Loucy (cell line): ENCODE data around the gene SARM1.

ENCODE experiments used
- H2AFZ ChIP-seq: fragments of 200-600 bp; sonication (generic); 2 replicates; pipeline ENCODE4 v1.6.0; 2016; ENCODE audit warnings: antibody characterized with exemption, mild to moderate bottlenecking, low read length, moderate library complexity
- H3F3A ChIP-seq: fragments of 200-600 bp; 2 replicates; pipeline ENCODE4 v1.6.0; 2016; ENCODE audit warnings: antibody characterized with exemption, low read depth, mild to moderate bottlenecking
- H3K27me3 ChIP-seq: fragments of 200-600 bp; sonication (generic); 2 replicates; pipeline ENCODE4 v1.6.1; 2014; ENCODE audit warnings: low read length, mild to moderate bottlenecking; ENCODE audit not compliant: insufficient read depth, poor library complexity, severe bottlenecking
- H3K36me3 ChIP-seq: fragments of 200-600 bp; sonication (generic); 2 replicates; pipeline ENCODE4 v1.6.1; 2016; ENCODE audit warnings: low read length; ENCODE audit not compliant: insufficient read depth
- H3K4me1 ChIP-seq: fragments of 200-600 bp; sonication (generic); 2 replicates; pipeline ENCODE4 v1.5.1; 2014; ENCODE audit warnings: low read length, mild to moderate bottlenecking; ENCODE audit not compliant: insufficient read depth, poor library complexity, severe bottlenecking
- H3K4me2 ChIP-seq: fragments of 200-600 bp; sonication (generic); 2 replicates; pipeline ENCODE4 v1.6.0; 2014; ENCODE audit warnings: antibody characterized with exemption, low read length, low read depth, mild to moderate bottlenecking; ENCODE audit not compliant: poor library complexity, severe bottlenecking
- H3K4me3 ChIP-seq: fragments of 200-600 bp; sonication (generic); 2 replicates; pipeline ENCODE4 v1.5.1; 2014; ENCODE audit warnings: low read length, mild to moderate bottlenecking, mixed read lengths; ENCODE audit not compliant: poor library complexity, severe bottlenecking
- H3K79me2 ChIP-seq: fragments of 200-600 bp; sonication (generic); 2 replicates; pipeline ENCODE4 v1.6.1; 2014; ENCODE audit warnings: low read length; ENCODE audit not compliant: insufficient read depth
- H3K9ac ChIP-seq: fragments of 200-600 bp; sonication (generic); 2 replicates; pipeline ENCODE4 v1.6.0; 2014; ENCODE audit warnings: mild to moderate bottlenecking, low read depth, low read length, moderate library complexity; ENCODE audit not compliant: poor library complexity, severe bottlenecking
- H3K9me2 ChIP-seq: fragments of 200-600 bp; sonication (generic); replicated peaks from 2 replicates; pipeline ENCODE4 v1.6.1; 2016; ENCODE audit warnings: low read depth, low read length, mixed read lengths
- H3K9me3 ChIP-seq: fragments of 200-600 bp; sonication (generic); 2 replicates; pipeline ENCODE4 v1.6.1; 2014; ENCODE audit warnings: mild to moderate bottlenecking, antibody characterized with exemption, low read length, low read depth; ENCODE audit not compliant: insufficient read depth
- H4K20me1 ChIP-seq: fragments of 200-600 bp; sonication (generic); 2 replicates; pipeline ENCODE4 v1.6.0; 2014; ENCODE audit warnings: antibody characterized with exemption, low read length, mild to moderate bottlenecking; ENCODE audit not compliant: insufficient read depth, poor library complexity, severe bottlenecking
- EZH2phosphoT487 ChIP-seq: fragments of 200-600 bp; IDR thresholded peaks from 2 replicates; pipeline ENCODE4 v1.6.1; 2018; ENCODE audit warnings: antibody characterized with exemption, mild to moderate bottlenecking, moderate library complexity, borderline replicate concordance
- TF ChIP-seq, protein P1 (sequence below): fragments of 200-600 bp; sonication (generic); conservative IDR thresholded peaks from 2 replicates; pipeline ENCODE4 v1.5.1; 2014; ENCODE audit warnings: mild to moderate bottlenecking, antibody characterized with exemption, low read length

The SARM1 gene

DNA sequence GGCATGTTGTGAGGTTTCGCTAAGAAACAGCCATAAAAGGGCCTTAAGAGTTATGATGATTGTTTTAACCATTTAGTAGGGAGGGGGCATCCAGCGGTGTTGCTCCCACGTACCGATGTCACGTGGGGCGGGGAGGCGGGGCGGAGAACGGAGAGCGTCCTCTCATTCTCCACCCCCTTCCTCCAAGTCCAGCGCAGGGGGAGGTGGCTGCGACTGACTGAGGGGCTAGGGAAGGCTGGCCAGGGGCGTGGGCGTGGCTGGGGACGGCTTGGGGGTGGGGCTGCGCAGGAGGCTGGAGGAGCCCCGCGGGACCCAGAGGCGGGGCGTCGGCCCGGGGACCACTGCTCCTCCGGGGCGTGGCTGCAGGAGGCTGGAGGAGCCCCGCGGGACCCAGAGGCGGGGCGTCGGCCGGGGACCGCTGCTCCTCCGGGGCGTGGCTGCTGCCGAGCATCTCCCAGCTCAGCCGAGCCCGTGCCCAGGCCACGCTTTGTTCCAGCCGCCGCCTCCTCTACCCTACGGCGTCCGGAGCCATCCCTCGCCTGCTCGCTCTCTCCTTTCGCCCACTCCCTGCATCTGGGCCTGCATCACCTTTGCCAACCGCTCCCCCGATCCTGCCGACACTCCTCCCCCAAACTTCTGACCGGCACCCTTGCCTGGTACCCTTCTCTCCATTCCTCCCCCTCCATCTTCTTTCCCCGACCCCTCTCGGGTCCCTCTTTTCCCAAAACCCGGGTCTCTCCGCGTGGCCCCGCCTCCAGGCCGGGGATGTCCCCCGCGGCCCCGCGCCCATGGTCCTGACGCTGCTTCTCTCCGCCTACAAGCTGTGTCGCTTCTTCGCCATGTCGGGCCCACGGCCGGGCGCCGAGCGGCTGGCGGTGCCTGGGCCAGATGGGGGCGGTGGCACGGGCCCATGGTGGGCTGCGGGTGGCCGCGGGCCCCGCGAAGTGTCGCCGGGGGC is at the start of gene SARM1:
Gene SARM1, plus strand, starts transcription at position 450 of the 958 bp plus-strand sequence. Its CDS starts 339 bp downstream, at position 789.
- H3K9me3 ChIP-seq = no peaks in the 10 kb centered on the region
- no peaks in the 10 kb centered on the region for H4K20me1 ChIP-seq
- no peaks in the 10 kb centered on the region for H3K36me3 ChIP-seq
- no peaks in the 10 kb centered on the region for H3K79me2 ChIP-seq
- TF ChIP-seq, protein P1, sequence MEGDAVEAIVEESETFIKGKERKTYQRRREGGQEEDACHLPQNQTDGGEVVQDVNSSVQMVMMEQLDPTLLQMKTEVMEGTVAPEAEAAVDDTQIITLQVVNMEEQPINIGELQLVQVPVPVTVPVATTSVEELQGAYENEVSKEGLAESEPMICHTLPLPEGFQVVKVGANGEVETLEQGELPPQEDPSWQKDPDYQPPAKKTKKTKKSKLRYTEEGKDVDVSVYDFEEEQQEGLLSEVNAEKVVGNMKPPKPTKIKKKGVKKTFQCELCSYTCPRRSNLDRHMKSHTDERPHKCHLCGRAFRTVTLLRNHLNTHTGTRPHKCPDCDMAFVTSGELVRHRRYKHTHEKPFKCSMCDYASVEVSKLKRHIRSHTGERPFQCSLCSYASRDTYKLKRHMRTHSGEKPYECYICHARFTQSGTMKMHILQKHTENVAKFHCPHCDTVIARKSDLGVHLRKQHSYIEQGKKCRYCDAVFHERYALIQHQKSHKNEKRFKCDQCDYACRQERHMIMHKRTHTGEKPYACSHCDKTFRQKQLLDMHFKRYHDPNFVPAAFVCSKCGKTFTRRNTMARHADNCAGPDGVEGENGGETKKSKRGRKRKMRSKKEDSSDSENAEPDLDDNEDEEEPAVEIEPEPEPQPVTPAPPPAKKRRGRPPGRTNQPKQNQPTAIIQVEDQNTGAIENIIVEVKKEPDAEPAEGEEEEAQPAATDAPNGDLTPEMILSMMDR = no peak
- TF ChIP-seq EZH2phosphoT487 = no peak
- H2AFZ ChIP-seq = no peak within 1 kb of the TSS; the same call in 1 of the 2 replicates
- no peak within 1 kb of the TSS for H3K9ac ChIP-seq
- H3K4me2 ChIP-seq = peak within 1 kb of the TSS; percentile 29
- 0 out of 2 replicates have a peak, but pooled peaks cover 2% of the 10 kb centered on the region for H3F3A ChIP-seq
- H3K9me2 ChIP-seq = no peaks in the 10 kb centered on the region
- H3K4me1 ChIP-seq = no peaks in the 10 kb centered on the region
- H3K4me3 ChIP-seq = peak within 1 kb of the TSS; percentile 26
- no peaks in the 10 kb centered on the region for H3K27me3 ChIP-seq

DNA sequence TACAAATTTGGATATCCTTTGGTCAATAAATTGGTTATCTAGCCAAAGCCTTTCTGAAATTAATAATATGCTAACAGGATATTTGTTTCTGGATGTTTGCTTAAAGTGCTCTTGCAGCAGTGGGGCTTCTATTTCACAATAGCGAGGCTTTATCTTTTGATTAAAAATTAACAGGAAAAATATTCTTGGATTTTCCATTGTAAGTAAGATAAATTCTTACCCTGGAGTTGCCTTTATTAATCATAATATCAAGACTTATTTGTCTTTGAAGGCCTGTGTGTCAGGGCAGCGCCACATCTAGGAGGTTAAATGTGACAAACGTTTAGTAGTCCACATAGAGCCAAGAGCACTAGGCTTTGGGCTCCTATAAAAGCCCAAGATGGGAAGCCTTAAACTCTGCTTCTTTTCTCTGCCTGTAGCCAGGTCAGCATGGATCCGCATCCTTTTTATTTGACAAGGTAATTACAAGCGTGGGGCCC is 47.2 kb upstream of the SARM1 start:
- no peaks in the 10 kb centered on the region for H3K9me3 ChIP-seq

DNA sequence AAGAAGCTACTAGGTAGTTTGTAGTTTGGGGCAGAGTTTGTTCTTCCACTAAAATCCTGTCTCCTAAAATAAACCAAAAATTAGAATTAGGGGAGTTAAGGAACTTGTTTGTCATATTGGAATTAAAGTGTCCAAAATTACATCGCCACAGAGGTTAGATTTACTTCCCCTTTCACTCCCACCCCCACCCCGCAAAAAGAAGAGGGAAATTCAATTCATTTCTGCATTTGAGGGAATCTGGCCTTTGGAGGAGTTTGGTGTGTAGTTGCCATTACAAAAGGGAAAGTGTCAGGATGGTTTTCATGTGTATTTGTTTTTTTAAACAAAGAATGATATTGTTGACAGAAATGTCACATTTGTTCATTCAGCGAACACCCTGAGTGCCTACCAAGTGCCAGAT is 46.7 kb upstream of the SARM1 start:
- Histone ChIP-seq H2AFZ (no peak overlapping the region), H3K36me3 (peaks cover 42% of the 10 kb centered on the region; the same call in 1 of the 2 replicates), H3K79me2 (peaks cover 69% of the 10 kb centered on the region), H3K9ac (peak overlapping the region; percentile 37), H3K27me3 (no peaks in the 10 kb centered on the region), H3K4me1 (peaks cover 46% of the 10 kb centered on the region), H3K4me3 (peak overlapping the region; percentile 47), H3F3A (peaks cover 3% of the 10 kb centered on the region), H3K4me2 (peak overlapping the region; percentile 97), H3K9me2 (no peaks in the 10 kb centered on the region), H4K20me1 (peaks cover 57% of the 10 kb centered on the region), H3K9me3 (no peaks in the 10 kb centered on the region)
- TF ChIP-seq, protein P1 = no peak
- no peak for TF ChIP-seq EZH2phosphoT487

More for the DNA sequence above, 47.2 kb upstream of the SARM1 start:
- Histone ChIP-seq H3K4me1 (peaks cover 49% of the 10 kb centered on the region), H3F3A (peaks cover 3% of the 10 kb centered on the region), H4K20me1 (peaks cover 61% of the 10 kb centered on the region), H3K4me3 (peak overlapping the region; percentile 47), H3K4me2 (peak overlapping the region; percentile 97), H3K9me2 (no peaks in the 10 kb centered on the region), H3K36me3 (peaks cover 40% of the 10 kb centered on the region; the same call in 1 of the 2 replicates), H2AFZ (no peak overlapping the region), H3K9ac (peak overlapping the region; percentile 37), H3K79me2 (peaks cover 74% of the 10 kb centered on the region), H3K27me3 (no peaks in the 10 kb centered on the region)
- TF ChIP-seq, protein P1 = no peak
- TF ChIP-seq EZH2phosphoT487 = no peak
